Measurements from ENCODE around the gene CYP26C1.

The CYP26C1 gene

DNA sequence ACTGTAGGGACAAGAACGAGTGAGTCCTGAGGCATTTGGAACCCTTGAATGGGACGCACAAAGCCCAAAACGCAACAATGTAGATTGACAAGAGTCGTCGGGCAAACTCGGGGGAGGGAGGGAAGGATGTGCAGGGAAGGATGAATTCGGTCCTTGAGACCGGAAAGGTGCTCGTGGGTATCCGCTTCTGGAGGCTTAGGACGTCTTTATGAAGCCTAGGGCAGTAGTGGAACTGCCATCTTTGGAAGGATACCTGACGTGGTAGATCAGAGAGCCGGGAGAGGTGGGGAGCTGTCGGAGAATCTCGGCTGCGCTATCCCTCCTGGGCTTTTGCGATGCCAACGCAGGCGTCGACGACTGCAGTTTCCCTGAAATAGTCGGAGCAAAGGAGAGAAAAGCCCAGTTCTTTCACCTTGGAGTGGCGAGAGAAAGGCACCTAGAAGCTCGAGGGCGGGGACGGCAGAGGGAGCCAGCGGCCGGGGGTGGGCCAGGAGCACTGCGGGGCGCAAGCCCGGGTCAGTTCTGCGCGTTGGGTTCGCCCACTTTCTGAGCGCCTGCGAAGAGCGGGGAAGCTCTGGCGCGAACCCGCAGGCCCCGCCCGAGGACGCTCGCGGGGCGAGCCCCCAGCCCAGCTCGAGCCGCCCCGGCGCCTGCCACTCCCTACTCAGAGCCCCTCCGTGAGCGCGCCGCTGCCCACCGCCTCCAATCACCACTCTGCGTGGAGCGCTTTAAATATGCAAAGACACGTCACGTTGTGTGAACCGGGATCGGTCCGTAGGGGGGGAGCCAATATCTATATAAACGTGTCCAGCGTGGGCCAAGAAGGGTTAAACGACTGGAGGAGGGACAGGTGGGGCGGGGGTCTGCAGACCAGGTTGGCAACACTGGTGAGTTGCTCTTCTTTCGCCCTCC, at the start of gene CYP26C1:
TSS of gene CYP26C1 (plus strand) at position 824 of the 912 bp plus-strand sequence. CDS start 466 bp downstream, outside the sequence.
- DNase-seq: no peak

DNA sequence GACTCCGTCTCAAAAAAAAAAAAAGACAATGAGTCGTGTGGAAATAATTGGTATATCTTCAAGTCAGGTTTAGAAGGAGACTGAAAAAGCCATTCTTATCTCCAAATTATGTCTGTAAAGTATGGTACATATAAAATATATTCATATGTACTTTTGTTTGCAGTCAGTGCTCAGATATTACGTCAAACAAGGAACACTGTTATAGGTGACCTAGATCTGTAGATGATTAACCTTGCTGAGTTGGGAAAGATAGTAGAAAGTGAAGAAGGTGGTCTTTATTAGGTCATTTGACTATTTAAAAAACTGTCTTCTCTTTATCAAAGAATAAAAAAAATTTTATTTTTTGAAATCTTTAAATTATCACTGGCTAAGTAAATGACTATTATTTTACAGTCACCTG, 44.9 kb upstream of the CYP26C1 start:
- DNase-seq: no peak

DNA sequence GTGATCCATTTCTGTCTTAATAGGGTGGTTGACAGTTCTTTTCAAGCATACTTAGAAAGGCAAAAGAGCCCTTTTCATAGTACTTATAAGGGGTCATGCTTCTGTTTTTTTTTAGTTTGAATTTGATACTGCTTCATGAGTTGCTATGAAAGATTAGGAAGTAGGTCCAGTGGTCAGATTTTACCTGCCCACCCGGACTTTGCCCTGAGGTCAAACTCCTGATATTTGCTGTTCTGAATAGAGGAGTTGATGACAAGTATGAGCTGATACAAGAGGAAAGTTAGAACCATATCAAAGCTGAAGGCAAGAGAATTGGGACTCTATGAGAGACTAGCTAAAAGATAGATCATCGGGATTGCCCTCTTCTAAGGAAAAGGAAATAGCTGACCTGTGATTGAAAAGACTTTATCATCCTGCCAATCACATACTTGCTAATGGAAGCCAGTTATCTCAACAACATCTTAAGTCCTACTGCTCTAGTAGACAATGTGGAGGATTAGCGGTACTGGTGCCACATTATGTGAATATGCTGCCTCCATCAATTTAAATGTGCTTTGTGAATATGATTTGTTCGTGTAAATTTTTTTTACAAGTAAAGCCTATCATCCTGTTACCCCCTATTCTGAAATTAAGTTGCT, 37.5 kb upstream of the CYP26C1 start:
- no peak for DNase-seq

DNA sequence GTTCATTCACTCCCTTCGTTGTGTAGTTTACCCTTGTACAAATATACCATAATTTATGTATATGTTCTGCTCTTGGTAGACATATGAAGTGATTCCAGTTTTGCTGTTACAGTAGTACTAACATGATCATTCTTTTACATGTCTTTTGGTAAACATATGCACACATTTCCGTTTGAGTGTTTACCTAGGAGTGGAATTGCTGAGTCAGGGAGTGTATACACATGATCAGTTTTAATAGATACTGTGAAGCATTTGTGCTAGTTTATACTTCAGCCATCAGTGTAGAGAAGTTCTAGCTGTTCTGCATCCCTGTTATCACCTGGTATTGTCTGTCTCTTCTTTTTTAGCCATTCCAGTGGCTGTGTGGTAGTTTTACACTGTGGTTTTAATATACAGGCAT, 34.5 kb upstream of the CYP26C1 start:
- no peak for DNase-seq

DNA sequence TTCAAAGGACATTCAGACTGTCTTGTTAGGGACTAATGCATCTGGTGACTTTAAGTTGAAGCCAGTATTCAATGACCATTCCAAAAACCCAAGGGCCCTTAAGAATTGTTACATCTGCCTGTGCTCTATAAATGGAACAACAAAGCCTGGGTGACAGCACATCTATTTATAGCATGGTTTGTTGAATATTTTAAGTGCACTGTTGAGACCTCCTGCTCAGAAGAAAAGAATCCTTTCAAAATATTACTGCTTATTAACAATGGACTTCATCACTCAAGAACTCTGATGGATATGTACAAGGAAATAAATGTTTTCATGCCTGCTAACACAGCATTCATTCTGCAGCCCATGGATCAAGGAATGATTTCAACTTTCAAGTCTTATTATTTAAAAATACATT, 33.1 kb upstream of the CYP26C1 start:
- DNase-seq: no peak

- DNase-seq: no peak
Measured at GRCh38 chr10:93028883-93029282, 31.7 kb upstream of the CYP26C1 start.

- no peak for DNase-seq
Measured at GRCh38 chr10:93030409-93030808, 30.2 kb upstream of the CYP26C1 start.

- DNase-seq: no peak
Measured at GRCh38 chr10:93032105-93032808, 28.3 kb upstream of the CYP26C1 start.

- no peak for DNase-seq
Measured at GRCh38 chr10:93032809-93033137, 27.8 kb upstream of the CYP26C1 start.

DNA sequence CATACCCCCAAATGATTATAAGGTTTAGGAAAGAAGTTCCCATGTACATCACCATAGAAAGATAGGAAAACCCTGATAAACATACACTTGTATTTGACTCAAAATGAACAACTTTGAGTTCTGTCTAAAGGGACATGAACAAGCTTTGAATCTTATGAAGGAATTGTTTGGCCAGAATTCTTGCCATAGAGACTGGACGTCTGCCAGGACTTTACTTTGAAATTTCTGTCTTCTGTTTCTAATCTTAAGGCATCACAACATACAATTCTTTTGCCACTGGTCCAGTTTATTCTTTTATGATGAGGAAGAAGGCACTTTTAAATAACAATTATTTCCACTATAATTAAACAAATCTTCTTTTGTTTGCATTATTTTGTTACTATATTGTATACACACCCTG, 26.2 kb upstream of the CYP26C1 start:
- DNase-seq: no peak

GRCh38 chr10:93039110-93039509, 21.5 kb upstream of the CYP26C1 start:
- DNase-seq: no peak

- no peak for DNase-seq
Measured at GRCh38 chr10:93039721-93040120, 20.9 kb upstream of the CYP26C1 start.

GRCh38 chr10:93054486-93054885, 6.1 kb upstream of the CYP26C1 start:
- no peak for DNase-seq

DNA sequence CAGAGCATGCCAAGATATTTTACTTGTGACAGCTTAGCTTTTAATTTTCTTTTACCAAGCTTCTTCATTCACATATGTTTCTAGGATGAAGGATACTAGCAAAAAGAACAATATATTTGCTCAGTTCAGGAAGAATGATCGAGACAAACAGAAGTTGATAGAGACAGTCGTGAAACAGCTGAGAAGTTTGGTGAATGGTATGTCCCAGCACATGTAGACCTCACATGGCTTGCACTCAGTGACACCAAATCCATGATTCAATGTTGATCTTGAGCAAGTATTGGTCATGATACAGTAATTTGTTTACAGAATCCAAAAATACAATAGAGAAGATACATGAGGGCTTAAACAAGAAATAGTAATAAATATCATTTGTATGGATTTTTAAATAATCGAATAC, 2.5 kb upstream of the CYP26C1 start:
- no peak for DNase-seq

GRCh38 chr10:93060887-93061593, 442 bp downstream of the CYP26C1 start:
- no peak for DNase-seq

DNA sequence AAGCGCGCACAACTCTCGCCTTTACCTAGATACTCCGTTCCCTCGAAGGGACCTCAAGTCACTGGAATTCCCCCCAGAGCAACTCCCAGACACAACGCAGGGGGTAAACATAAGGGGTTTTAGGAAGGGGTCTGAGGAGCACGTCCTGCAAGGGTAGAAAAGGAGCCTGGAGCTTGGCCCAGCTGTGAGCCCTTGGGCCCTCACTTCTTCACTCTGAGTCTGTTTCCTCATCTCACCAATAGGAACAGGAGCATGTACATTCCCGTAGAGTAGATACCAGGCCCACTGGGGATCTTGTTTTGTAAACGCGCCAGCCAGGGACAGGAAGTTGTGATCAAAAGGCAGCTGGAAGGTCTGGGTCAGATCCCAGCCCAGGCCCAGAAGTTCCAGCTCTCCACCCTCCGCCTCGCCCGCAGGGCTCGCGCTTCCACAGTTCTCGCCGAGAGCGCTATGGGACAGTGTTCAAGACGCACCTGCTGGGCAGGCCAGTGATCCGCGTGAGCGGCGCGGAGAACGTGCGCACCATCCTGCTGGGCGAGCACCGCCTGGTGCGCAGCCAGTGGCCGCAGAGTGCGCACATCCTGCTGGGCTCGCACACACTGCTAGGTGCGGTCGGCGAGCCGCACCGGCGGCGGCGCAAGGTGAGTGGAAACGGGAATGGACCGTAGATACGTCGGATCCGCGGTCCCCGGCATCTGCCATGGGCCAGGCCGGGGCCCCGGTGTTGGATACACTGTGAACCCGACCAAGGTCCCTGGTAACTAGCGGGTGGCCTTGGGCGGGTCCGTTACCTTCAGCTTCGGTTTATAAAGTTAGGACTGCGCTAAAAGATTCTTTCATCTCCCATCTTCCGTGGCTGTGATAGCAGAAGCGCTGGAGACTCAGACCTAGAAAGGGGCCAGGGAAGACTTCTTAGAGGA, 1.3 kb downstream of the CYP26C1 start:
- no peak for DNase-seq

- DNase-seq: no peak
Measured at GRCh38 chr10:93062514-93063143, 2.0 kb downstream of the CYP26C1 start.

- DNase-seq: no peak
Measured at GRCh38 chr10:93063144-93063976, 2.8 kb downstream of the CYP26C1 start.

DNA sequence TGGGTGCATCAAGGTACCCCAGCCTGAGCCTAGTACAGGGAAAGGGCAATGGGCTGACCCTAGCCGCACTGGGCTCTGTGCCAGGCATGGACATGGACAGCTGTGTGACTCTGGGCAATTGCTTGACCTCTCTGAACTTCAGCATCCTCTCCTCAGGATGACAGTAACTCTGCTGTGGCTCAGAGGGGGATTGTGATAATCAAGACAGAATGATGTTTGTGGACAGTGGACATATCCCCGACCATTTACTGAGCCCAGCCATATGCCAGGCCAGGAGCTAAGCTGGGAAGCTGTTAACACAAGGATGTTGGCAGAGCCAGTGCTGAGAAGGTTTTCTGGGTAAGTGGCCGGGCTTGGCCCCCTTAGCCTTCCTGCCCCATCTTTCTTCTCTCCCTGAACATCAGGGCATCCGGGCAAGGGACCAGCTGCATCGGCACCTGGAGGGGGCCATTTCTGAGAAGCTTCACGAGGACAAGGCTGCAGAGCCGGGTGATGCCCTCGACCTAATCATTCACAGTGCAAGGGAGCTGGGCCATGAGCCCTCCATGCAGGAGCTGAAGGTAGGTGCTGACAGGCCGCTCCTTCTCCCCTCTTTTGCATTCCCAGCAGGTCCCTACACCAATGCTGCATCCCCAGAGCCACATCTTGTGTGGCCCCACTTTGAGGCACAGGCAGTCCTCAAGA, 3.5 kb downstream of the CYP26C1 start:
- DNase-seq: no peak
